ENCODE measurements around the gene SGCE.

Gene SGCE

GRCh38 chr7:94649450-94649849 is 6.5 kb downstream of the SGCE start:
- H3K27ac ChIP-seq, result no peak overlapping the region
- TF ChIP-seq ZFX (IDR thresholded peaks at IDR 0.05; ENCODE audit: borderline replicate concordance) (no peak), CTCF (IDR thresholded peaks at IDR 0.05) (no peak)

- H3K27ac ChIP-seq, result no peak overlapping the region
- no peak for TF ChIP-seq CTCF (IDR thresholded peaks at IDR 0.05)
- no peak for TF ChIP-seq ZFX (IDR thresholded peaks at IDR 0.05; ENCODE audit: borderline replicate concordance)
Observed at GRCh38 chr7:94648731-94649130, 7.2 kb downstream of the SGCE start.

- H3K27ac ChIP-seq, result no peak overlapping the region
- no peak for TF ChIP-seq CTCF (IDR thresholded peaks at IDR 0.05)
- TF ChIP-seq ZFX (IDR thresholded peaks at IDR 0.05; ENCODE audit: borderline replicate concordance), result no peak
Observed at GRCh38 chr7:94647295-94647694, 8.6 kb downstream of the SGCE start.

GRCh38 chr7:94643771-94644545 is 12.0 kb downstream of the SGCE start:
- TF ChIP-seq ZFX (IDR thresholded peaks at IDR 0.05; ENCODE audit: borderline replicate concordance) (no peak), CTCF (IDR thresholded peaks at IDR 0.05) (no peak)
- H3K27ac ChIP-seq, result no peak overlapping the region

GRCh38 chr7:94642838-94643653 is 12.9 kb downstream of the SGCE start:
- H3K27ac ChIP-seq, result no peak overlapping the region
- TF ChIP-seq CTCF (IDR thresholded peaks at IDR 0.05) (no peak), ZFX (IDR thresholded peaks at IDR 0.05; ENCODE audit: borderline replicate concordance) (no peak)

- TF ChIP-seq ZFX (IDR thresholded peaks at IDR 0.05; ENCODE audit: borderline replicate concordance) (no peak), CTCF (IDR thresholded peaks at IDR 0.05) (no peak)
- no peak overlapping the region for H3K27ac ChIP-seq
Observed at GRCh38 chr7:94639384-94639783, 16.5 kb downstream of the SGCE start.

GRCh38 chr7:94635687-94636086 is 20.2 kb downstream of the SGCE start:
- no peak for TF ChIP-seq ZFX (IDR thresholded peaks at IDR 0.05; ENCODE audit: borderline replicate concordance)
- no peak for TF ChIP-seq CTCF (IDR thresholded peaks at IDR 0.05)
- H3K27ac ChIP-seq, result no peak overlapping the region

Data from 22Rv1 (cell line).